Activated CD8-positive, alpha-beta memory T cell treated with anti-CD3 and anti-CD28 coated beads for 48 hours (primary cell): ENCODE measurements around the gene ZNF446.
A peak's percentile ranks its signal among the peaks of the same experiment; 100 is the strongest.
"Not testable (repeated sequence)": the region's sequence is repeated elsewhere in the genome, so short reads cannot be mapped to it uniquely, and the experiment has no call there.

Experiments
- DNase-seq, 3 experiments: peaks; one replicate each; pipeline ENCODE4 v3.0.0-alpha.2; 2020; ENCODE audit warnings: low read depth in 2 of 3, low spot score in 2 of 3

Gene ZNF446

GRCh38 chr19:58475714-58476497, at the start of gene ZNF446:
Gene ZNF446 (plus strand): TSS chr19:58476352. CDS start chr19:58477219, 867 bp downstream.
- DNase-seq: peak; percentile 84 to 94 (median 87)

GRCh38 chr19:58428617-58429016, 47.5 kb upstream of the ZNF446 start:
- DNase-seq: no peak

GRCh38 chr19:58429745-58430144, 46.4 kb upstream of the ZNF446 start:
- no peak for DNase-seq

GRCh38 chr19:58434217-58434616, 41.9 kb upstream of the ZNF446 start:
- no peak for DNase-seq

GRCh38 chr19:58439576-58440554, 36.3 kb upstream of the ZNF446 start, which contains the start of gene ZNF132:
Gene ZNF132 (minus strand): TSS chr19:58440153. CDS start chr19:58439821, 332 bp downstream.
- DNase-seq: peak; percentile 63 to 88 (median 80)

- DNase-seq: no peak
Measured at GRCh38 chr19:58440556-58440955, 35.6 kb upstream of the ZNF446 start.

GRCh38 chr19:58442986-58443385, 33.2 kb upstream of the ZNF446 start:
- DNase-seq: not testable (repeated sequence)

GRCh38 chr19:58448860-58449259, 27.3 kb upstream of the ZNF446 start:
- DNase-seq: not testable (repeated sequence)

- DNase-seq: not testable (repeated sequence)
Measured at GRCh38 chr19:58449980-58450379, 26.2 kb upstream of the ZNF446 start.

- DNase-seq: no peak
Measured at GRCh38 chr19:58450856-58451357, 25.2 kb upstream of the ZNF446 start.

- DNase-seq: peak; percentile 82 to 92 (median 86)
Measured at GRCh38 chr19:58451358-58452101, 24.6 kb upstream of the ZNF446 start, which contains the start of gene ZNF324B. Gene ZNF324B (plus strand): TSS chr19:58451622. CDS start chr19:58453702, 2,080 bp downstream.

GRCh38 chr19:58453743-58454142, 22.4 kb upstream of the ZNF446 start:
- DNase-seq: no peak

GRCh38 chr19:58455306-58455705, 20.8 kb upstream of the ZNF446 start:
- DNase-seq: no peak

- DNase-seq: no peak
Measured at GRCh38 chr19:58456111-58456510, 20.0 kb upstream of the ZNF446 start.

GRCh38 chr19:58460039-58460438, 16.1 kb upstream of the ZNF446 start:
- no peak for DNase-seq

GRCh38 chr19:58466089-58466759, 9.9 kb upstream of the ZNF446 start:
- no peak for DNase-seq

GRCh38 chr19:58466760-58467589, 9.2 kb upstream of the ZNF446 start, which contains the start of gene ZNF324:
Gene ZNF324 (plus strand): TSS chr19:58467080. CDS start chr19:58469186, 2,106 bp downstream.
- peak; percentile 94 to 96 (median 95) for DNase-seq

GRCh38 chr19:58468216-58468839, 7.8 kb upstream of the ZNF446 start:
- DNase-seq: no peak
